Effector memory CD8-positive, alpha-beta T cell (primary cell): ENCODE data around the gene SPTB.

Experiments
- ATAC-seq: fragments of 150-1000 bp; cut with Tn5 transposase; replicated peaks from 2 replicates; pipeline ENCODE4 v1.10.0; 2021; ENCODE audit warnings: mild to moderate bottlenecking, moderate library complexity
- DNase-seq, 3 experiments: peaks; one replicate each; pipeline ENCODE4 v3.0.0; 2021
- H3K27ac Mint-ChIP-seq, 2 donors: one replicate each; pipeline ENCODE4 v1.8.0; 2022; ENCODE audit warnings: mild to moderate bottlenecking in 2 of 2, mixed read lengths in 2 of 2, moderate library complexity in 2 of 2
- H3K27me3 Mint-ChIP-seq, 2 donors: one replicate each; pipeline ENCODE4 v1.8.0; 2022; ENCODE audit warnings: mixed read lengths in 2 of 2
- H3K36me3 Mint-ChIP-seq: one replicate; pipeline ENCODE4 v1.8.0; 2022; ENCODE audit warnings: mild to moderate bottlenecking, moderate library complexity, mixed read lengths; ENCODE audit not compliant: insufficient read depth
- H3K4me1 Mint-ChIP-seq, 2 donors: one replicate each; pipeline ENCODE4 v1.8.0; 2022; ENCODE audit warnings: low read depth in 2 of 2, mixed read lengths in 2 of 2
- H3K4me3 Mint-ChIP-seq, 2 donors: one replicate each; pipeline ENCODE4 v1.8.0; 2022; ENCODE audit warnings: mild to moderate bottlenecking in 2 of 2, mixed read lengths in 2 of 2, moderate library complexity in 2 of 2
- H3K9me3 Mint-ChIP-seq, 2 donors: one replicate each; pipeline ENCODE4 v1.8.0; 2022; ENCODE audit warnings: mixed read lengths in 2 of 2

The SPTB gene

GRCh38 chr14:64778104-64778754 lies 101.5 kb downstream of the SPTB start:
- no peaks in the 10 kb centered on the region for H3K36me3 Mint-ChIP-seq
- no peak for ATAC-seq
- H3K4me3 Mint-ChIP-seq: no peak overlapping the region
- DNase-seq: no peak
- H3K27ac Mint-ChIP-seq: no peak overlapping the region
- peaks cover 0 to 25% of the 10 kb centered on the region in 2 donors for H3K27me3 Mint-ChIP-seq
- H3K4me1 Mint-ChIP-seq: no peaks in the 10 kb centered on the region
- H3K9me3 Mint-ChIP-seq: no peaks in the 10 kb centered on the region

- Mint-ChIP-seq H3K4me3 (no peak overlapping the region), H3K9me3 (no peaks in the 10 kb centered on the region), H3K36me3 (no peaks in the 10 kb centered on the region), H3K27me3 (peaks cover 0 to 25% of the 10 kb centered on the region in 2 donors), H3K4me1 (no peaks in the 10 kb centered on the region), H3K27ac (no peak overlapping the region)
- no peak for ATAC-seq
- DNase-seq: no peak
These were observed 102.2 kb downstream of the SPTB start for GRCh38 chr14:64777461-64777860.

GRCh38 chr14:64775081-64775777 lies 104.5 kb downstream of the SPTB start:
- no peak for DNase-seq
- Mint-ChIP-seq H3K27me3 (peaks cover 6 to 25% of the 10 kb centered on the region in 2 donors), H3K36me3 (no peaks in the 10 kb centered on the region), H3K9me3 (no peaks in the 10 kb centered on the region), H3K4me1 (peaks cover 0 to 5% of the 10 kb centered on the region in 2 donors), H3K27ac (no peak overlapping the region), H3K4me3 (no peak overlapping the region)
- ATAC-seq: no peak

GRCh38 chr14:64774272-64774671 lies 105.4 kb downstream of the SPTB start:
- no peak overlapping the region for H3K27ac Mint-ChIP-seq

GRCh38 chr14:64773577-64773976 lies 106.1 kb downstream of the SPTB start:
- H3K27ac Mint-ChIP-seq: no peak overlapping the region
- no peak overlapping the region for H3K4me3 Mint-ChIP-seq
- ATAC-seq (no peak), DNase-seq (no peak)
- H3K36me3 Mint-ChIP-seq: no peaks in the 10 kb centered on the region
- H3K9me3 Mint-ChIP-seq: no peaks in the 10 kb centered on the region
- peaks cover 0 to 5% of the 10 kb centered on the region in 2 donors for H3K4me1 Mint-ChIP-seq
- peaks cover 6 to 25% of the 10 kb centered on the region in 2 donors for H3K27me3 Mint-ChIP-seq

More at GRCh38 chr14:64774272-64774671, 105.4 kb downstream of the SPTB start:
- no peaks in the 10 kb centered on the region for H3K36me3 Mint-ChIP-seq
- DNase-seq: no peak
- H3K27me3 Mint-ChIP-seq: peaks cover 6 to 25% of the 10 kb centered on the region in 2 donors
- no peak for ATAC-seq
- H3K4me3 Mint-ChIP-seq: no peak overlapping the region
- H3K9me3 Mint-ChIP-seq: no peaks in the 10 kb centered on the region
- peaks cover 0 to 5% of the 10 kb centered on the region in 2 donors for H3K4me1 Mint-ChIP-seq

GRCh38 chr14:64773046-64773445 lies 106.7 kb downstream of the SPTB start:
- peaks cover 6 to 25% of the 10 kb centered on the region in 2 donors for H3K27me3 Mint-ChIP-seq
- no peak for DNase-seq
- no peaks in the 10 kb centered on the region for H3K36me3 Mint-ChIP-seq
- H3K4me3 Mint-ChIP-seq: no peak overlapping the region
- no peak overlapping the region for H3K27ac Mint-ChIP-seq
- peaks cover 0 to 5% of the 10 kb centered on the region in 2 donors for H3K4me1 Mint-ChIP-seq
- no peak for ATAC-seq
- H3K9me3 Mint-ChIP-seq: no peaks in the 10 kb centered on the region

- no peaks in the 10 kb centered on the region for H3K9me3 Mint-ChIP-seq
- DNase-seq (no peak), ATAC-seq (no peak)
- peaks cover 0 to 5% of the 10 kb centered on the region in 2 donors for H3K4me1 Mint-ChIP-seq
- H3K27me3 Mint-ChIP-seq: peaks cover 6 to 25% of the 10 kb centered on the region in 2 donors
- H3K4me3 Mint-ChIP-seq: no peak overlapping the region
- H3K27ac Mint-ChIP-seq: no peak overlapping the region
- no peaks in the 10 kb centered on the region for H3K36me3 Mint-ChIP-seq
These were observed 107.2 kb downstream of the SPTB start for GRCh38 chr14:64772397-64772950.

GRCh38 chr14:64771161-64771560 lies 108.5 kb downstream of the SPTB start:
- Mint-ChIP-seq H3K27me3 (peaks cover 6 to 22% of the 10 kb centered on the region in 2 donors), H3K9me3 (no peaks in the 10 kb centered on the region), H3K4me3 (no peak overlapping the region), H3K36me3 (no peaks in the 10 kb centered on the region), H3K27ac (no peak overlapping the region), H3K4me1 (peaks cover 0 to 5% of the 10 kb centered on the region in 2 donors)
- ATAC-seq: no peak
- no peak for DNase-seq

GRCh38 chr14:64770751-64771150 lies 109.0 kb downstream of the SPTB start:
- ATAC-seq (no peak), DNase-seq (no peak)
- H3K4me3 Mint-ChIP-seq: no peak overlapping the region
- H3K36me3 Mint-ChIP-seq: no peaks in the 10 kb centered on the region
- peaks cover under 1 to 5% of the 10 kb centered on the region in 2 donors for H3K4me1 Mint-ChIP-seq
- no peak overlapping the region for H3K27ac Mint-ChIP-seq
- no peaks in the 10 kb centered on the region for H3K9me3 Mint-ChIP-seq
- peaks cover 6 to 18% of the 10 kb centered on the region in 2 donors for H3K27me3 Mint-ChIP-seq

- no peak overlapping the region for H3K27ac Mint-ChIP-seq
These were observed 110.3 kb downstream of the SPTB start for GRCh38 chr14:64769096-64770020.

GRCh38 chr14:64768401-64769095 lies 111.2 kb downstream of the SPTB start:
- Mint-ChIP-seq H3K27me3 (peaks cover 0 to 6% of the 10 kb centered on the region in 2 donors), H3K27ac (no peak overlapping the region), H3K9me3 (no peaks in the 10 kb centered on the region), H3K4me1 (peaks cover 8 to 16% of the 10 kb centered on the region in 2 donors), H3K4me3 (no peak overlapping the region), H3K36me3 (peaks cover 5% of the 10 kb centered on the region)
- DNase-seq: no peak
- ATAC-seq: no peak

More at GRCh38 chr14:64769096-64770020, 110.3 kb downstream of the SPTB start:
- DNase-seq (no peak), ATAC-seq (no peak)
- Mint-ChIP-seq H3K36me3 (peaks cover 4% of the 10 kb centered on the region), H3K9me3 (no peaks in the 10 kb centered on the region), H3K4me1 (peaks cover 5 to 10% of the 10 kb centered on the region in 2 donors), H3K4me3 (no peak overlapping the region), H3K27me3 (peaks cover 4 to 6% of the 10 kb centered on the region in 2 donors)

GRCh38 chr14:64767215-64767964 lies 112.3 kb downstream of the SPTB start:
- Mint-ChIP-seq H3K36me3 (peaks cover 5% of the 10 kb centered on the region), H3K27me3 (peaks cover 0 to 6% of the 10 kb centered on the region in 2 donors), H3K4me3 (no peak overlapping the region), H3K27ac (no peak overlapping the region), H3K9me3 (no peaks in the 10 kb centered on the region), H3K4me1 (peaks cover 14 to 23% of the 10 kb centered on the region in 2 donors)
- ATAC-seq: no peak
- DNase-seq: no peak
